ENCODE measurements around the gene IL19. TPM values are rescaled to one million over a fixed set of nuclear protein-coding genes. Genes with fewer than 3 reads are reported as not detected.

Gene IL19
- total RNA-seq, 1 experiment from 2014 or later: not detected

DNA sequence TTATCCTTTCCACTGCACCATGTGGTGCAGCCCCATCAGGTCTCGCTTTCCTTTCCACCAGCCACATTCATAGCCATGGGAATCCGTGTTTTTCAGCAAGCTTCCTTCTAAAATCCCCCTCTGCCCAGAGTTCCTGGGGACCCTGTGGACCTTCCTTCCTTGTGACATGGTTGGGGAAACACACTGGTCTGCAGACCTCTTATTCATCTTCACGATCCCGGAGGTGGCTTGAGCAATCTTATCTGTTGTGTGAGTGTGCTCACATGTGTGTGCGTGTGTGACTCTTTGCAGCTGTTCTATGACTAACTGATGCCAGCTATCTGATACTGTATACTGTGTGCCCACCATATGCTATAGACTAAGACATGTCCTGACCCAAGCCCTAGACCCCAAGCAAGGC, 17.3 kb downstream of the IL19 start:
- TF ChIP-seq, protein P1, sequence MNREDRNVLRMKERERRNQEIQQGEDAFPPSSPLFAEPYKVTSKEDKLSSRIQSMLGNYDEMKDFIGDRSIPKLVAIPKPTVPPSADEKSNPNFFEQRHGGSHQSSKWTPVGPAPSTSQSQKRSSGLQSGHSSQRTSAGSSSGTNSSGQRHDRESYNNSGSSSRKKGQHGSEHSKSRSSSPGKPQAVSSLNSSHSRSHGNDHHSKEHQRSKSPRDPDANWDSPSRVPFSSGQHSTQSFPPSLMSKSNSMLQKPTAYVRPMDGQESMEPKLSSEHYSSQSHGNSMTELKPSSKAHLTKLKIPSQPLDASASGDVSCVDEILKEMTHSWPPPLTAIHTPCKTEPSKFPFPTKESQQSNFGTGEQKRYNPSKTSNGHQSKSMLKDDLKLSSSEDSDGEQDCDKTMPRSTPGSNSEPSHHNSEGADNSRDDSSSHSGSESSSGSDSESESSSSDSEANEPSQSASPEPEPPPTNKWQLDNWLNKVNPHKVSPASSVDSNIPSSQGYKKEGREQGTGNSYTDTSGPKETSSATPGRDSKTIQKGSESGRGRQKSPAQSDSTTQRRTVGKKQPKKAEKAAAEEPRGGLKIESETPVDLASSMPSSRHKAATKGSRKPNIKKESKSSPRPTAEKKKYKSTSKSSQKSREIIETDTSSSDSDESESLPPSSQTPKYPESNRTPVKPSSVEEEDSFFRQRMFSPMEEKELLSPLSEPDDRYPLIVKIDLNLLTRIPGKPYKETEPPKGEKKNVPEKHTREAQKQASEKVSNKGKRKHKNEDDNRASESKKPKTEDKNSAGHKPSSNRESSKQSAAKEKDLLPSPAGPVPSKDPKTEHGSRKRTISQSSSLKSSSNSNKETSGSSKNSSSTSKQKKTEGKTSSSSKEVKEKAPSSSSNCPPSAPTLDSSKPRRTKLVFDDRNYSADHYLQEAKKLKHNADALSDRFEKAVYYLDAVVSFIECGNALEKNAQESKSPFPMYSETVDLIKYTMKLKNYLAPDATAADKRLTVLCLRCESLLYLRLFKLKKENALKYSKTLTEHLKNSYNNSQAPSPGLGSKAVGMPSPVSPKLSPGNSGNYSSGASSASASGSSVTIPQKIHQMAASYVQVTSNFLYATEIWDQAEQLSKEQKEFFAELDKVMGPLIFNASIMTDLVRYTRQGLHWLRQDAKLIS (CRISPR knock-in tag; IDR thresholded peaks at IDR 0.05; ENCODE audit: borderline replicate concordance): no peak
- TF ChIP-seq FOXJ3 (CRISPR knock-in tag; IDR thresholded peaks at IDR 0.05; ENCODE audit: borderline replicate concordance) (no peak), ZNF121 (CRISPR knock-in tag; IDR thresholded peaks at IDR 0.05) (no peak), ETV6 (CRISPR knock-in tag; IDR thresholded peaks at IDR 0.05) (no peak), ZNF317 (CRISPR knock-in tag; IDR thresholded peaks at IDR 0.05; ENCODE audit: borderline replicate concordance, low read depth) (no peak), GTF2I (CRISPR knock-in tag; conservative IDR thresholded peaks at IDR 0.05) (no peak), ESRRA (CRISPR knock-in tag; IDR thresholded peaks at IDR 0.05; ENCODE audit: borderline replicate concordance) (no peak), ZNF396 (CRISPR knock-in tag; IDR thresholded peaks at IDR 0.05; ENCODE audit: borderline replicate concordance) (no peak), CREB1 (CRISPR knock-in tag; IDR thresholded peaks at IDR 0.05) (no peak), FOXP1 (CRISPR knock-in tag; IDR thresholded peaks at IDR 0.05; ENCODE audit: borderline replicate concordance) (no peak)
- TF ChIP-seq, protein P2, sequence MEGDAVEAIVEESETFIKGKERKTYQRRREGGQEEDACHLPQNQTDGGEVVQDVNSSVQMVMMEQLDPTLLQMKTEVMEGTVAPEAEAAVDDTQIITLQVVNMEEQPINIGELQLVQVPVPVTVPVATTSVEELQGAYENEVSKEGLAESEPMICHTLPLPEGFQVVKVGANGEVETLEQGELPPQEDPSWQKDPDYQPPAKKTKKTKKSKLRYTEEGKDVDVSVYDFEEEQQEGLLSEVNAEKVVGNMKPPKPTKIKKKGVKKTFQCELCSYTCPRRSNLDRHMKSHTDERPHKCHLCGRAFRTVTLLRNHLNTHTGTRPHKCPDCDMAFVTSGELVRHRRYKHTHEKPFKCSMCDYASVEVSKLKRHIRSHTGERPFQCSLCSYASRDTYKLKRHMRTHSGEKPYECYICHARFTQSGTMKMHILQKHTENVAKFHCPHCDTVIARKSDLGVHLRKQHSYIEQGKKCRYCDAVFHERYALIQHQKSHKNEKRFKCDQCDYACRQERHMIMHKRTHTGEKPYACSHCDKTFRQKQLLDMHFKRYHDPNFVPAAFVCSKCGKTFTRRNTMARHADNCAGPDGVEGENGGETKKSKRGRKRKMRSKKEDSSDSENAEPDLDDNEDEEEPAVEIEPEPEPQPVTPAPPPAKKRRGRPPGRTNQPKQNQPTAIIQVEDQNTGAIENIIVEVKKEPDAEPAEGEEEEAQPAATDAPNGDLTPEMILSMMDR (IDR thresholded peaks at IDR 0.05): no peak
- TF ChIP-seq, protein P3, sequence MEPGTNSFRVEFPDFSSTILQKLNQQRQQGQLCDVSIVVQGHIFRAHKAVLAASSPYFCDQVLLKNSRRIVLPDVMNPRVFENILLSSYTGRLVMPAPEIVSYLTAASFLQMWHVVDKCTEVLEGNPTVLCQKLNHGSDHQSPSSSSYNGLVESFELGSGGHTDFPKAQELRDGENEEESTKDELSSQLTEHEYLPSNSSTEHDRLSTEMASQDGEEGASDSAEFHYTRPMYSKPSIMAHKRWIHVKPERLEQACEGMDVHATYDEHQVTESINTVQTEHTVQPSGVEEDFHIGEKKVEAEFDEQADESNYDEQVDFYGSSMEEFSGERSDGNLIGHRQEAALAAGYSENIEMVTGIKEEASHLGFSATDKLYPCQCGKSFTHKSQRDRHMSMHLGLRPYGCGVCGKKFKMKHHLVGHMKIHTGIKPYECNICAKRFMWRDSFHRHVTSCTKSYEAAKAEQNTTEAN (CRISPR knock-in tag; IDR thresholded peaks at IDR 0.05): no peak
- TF ChIP-seq, protein P4, sequence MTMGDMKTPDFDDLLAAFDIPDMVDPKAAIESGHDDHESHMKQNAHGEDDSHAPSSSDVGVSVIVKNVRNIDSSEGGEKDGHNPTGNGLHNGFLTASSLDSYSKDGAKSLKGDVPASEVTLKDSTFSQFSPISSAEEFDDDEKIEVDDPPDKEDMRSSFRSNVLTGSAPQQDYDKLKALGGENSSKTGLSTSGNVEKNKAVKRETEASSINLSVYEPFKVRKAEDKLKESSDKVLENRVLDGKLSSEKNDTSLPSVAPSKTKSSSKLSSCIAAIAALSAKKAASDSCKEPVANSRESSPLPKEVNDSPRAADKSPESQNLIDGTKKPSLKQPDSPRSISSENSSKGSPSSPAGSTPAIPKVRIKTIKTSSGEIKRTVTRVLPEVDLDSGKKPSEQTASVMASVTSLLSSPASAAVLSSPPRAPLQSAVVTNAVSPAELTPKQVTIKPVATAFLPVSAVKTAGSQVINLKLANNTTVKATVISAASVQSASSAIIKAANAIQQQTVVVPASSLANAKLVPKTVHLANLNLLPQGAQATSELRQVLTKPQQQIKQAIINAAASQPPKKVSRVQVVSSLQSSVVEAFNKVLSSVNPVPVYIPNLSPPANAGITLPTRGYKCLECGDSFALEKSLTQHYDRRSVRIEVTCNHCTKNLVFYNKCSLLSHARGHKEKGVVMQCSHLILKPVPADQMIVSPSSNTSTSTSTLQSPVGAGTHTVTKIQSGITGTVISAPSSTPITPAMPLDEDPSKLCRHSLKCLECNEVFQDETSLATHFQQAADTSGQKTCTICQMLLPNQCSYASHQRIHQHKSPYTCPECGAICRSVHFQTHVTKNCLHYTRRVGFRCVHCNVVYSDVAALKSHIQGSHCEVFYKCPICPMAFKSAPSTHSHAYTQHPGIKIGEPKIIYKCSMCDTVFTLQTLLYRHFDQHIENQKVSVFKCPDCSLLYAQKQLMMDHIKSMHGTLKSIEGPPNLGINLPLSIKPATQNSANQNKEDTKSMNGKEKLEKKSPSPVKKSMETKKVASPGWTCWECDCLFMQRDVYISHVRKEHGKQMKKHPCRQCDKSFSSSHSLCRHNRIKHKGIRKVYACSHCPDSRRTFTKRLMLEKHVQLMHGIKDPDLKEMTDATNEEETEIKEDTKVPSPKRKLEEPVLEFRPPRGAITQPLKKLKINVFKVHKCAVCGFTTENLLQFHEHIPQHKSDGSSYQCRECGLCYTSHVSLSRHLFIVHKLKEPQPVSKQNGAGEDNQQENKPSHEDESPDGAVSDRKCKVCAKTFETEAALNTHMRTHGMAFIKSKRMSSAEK (CRISPR knock-in tag; IDR thresholded peaks at IDR 0.05; ENCODE audit: borderline replicate concordance): no peak
- TF ChIP-seq, protein P5, sequence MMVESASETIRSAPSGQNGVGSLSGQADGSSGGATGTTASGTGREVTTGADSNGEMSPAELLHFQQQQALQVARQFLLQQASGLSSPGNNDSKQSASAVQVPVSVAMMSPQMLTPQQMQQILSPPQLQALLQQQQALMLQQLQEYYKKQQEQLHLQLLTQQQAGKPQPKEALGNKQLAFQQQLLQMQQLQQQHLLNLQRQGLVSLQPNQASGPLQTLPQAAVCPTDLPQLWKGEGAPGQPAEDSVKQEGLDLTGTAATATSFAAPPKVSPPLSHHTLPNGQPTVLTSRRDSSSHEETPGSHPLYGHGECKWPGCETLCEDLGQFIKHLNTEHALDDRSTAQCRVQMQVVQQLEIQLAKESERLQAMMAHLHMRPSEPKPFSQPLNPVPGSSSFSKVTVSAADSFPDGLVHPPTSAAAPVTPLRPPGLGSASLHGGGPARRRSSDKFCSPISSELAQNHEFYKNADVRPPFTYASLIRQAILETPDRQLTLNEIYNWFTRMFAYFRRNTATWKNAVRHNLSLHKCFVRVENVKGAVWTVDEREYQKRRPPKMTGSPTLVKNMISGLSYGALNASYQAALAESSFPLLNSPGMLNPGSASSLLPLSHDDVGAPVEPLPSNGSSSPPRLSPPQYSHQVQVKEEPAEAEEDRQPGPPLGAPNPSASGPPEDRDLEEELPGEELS (CRISPR knock-in tag; IDR thresholded peaks at IDR 0.05): no peak
- no peaks in the 10 kb centered on the region for H3K36me3 Mint-ChIP-seq
- POLR2A ChIA-PET: no interaction called here
- H3K27ac Mint-ChIP-seq: no peak overlapping the region
- no peak overlapping the region for H3K4me3 Mint-ChIP-seq
- peaks cover 3% of the 10 kb centered on the region for H3K27me3 Mint-ChIP-seq (ENCODE audit: low read depth)
- no peak for DNase-seq (ENCODE audit: low spot score)
- H3K9me3 Mint-ChIP-seq: no peaks in the 10 kb centered on the region
- CTCF ChIA-PET: interaction anchor here (0.7 to 1.6 kb wide), 2 partner anchors 21 to 121 kb away, joined by 3 read pairs; no protein-coding TSS in a partner anchor
- no peaks in the 10 kb centered on the region; the same call in 1 of the 2 replicates for H3K4me1 Mint-ChIP-seq
- no peak for ATAC-seq

Measured in WTC11 (cell line).